ENCODE results near the gene KLHL2. TPM values are rescaled to one million over a fixed set of nuclear protein-coding genes. Genes with fewer than 3 reads are reported as not detected.

KLHL2 gene
- total RNA-seq, 2 donors from 2014 or later: 39.3 to 41.5 TPM

DNA sequence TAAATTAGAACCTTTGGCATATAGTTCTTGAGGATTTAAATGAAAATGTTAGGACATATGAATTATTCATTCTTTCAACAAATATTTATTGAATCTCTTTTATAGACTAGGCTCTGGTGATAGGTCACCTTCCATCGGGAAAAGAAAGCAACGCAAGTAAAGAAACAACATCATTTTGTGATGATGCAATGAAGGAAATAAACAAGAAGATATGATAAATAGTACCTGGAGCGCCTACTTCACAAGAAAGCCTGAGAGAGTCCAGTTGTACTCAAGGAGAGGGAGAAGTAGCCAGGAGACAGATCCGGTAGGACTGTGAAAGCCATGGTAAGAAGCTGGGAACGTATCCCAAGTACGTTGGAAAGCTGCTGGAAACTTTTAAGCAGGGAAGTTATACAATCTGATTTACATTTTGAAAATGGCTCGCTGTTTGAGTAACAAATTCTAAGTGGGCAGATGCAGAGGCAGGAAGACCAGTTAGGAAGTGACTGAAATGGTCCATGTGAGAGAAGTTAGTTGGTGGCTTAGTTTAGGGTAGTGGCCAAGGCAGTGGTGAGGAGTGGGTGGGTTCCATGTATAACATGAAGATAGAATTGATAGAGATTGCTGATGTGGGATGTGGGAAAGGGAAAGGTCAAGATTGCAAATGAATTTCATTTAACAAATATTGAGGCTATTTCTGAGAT is 153.8 kb downstream of the KLHL2 start:
- H3K4me3 Mint-ChIP-seq: no peak overlapping the region
- H3K4me1 Mint-ChIP-seq (ENCODE audit: low read depth): peaks cover 4% of the 10 kb centered on the region
- no peaks in the 10 kb centered on the region for H3K9me3 Mint-ChIP-seq
- H3K27ac Mint-ChIP-seq: no peak overlapping the region
- H3K27me3 Mint-ChIP-seq (ENCODE audit: low read depth): peaks cover 28% of the 10 kb centered on the region
- DNase-seq (no peak), ATAC-seq (replicated peaks in 1 of 2) (no peak)
- no peaks in the 10 kb centered on the region for H3K36me3 Mint-ChIP-seq (ENCODE audit: insufficient read depth in 2 of 2)

DNA sequence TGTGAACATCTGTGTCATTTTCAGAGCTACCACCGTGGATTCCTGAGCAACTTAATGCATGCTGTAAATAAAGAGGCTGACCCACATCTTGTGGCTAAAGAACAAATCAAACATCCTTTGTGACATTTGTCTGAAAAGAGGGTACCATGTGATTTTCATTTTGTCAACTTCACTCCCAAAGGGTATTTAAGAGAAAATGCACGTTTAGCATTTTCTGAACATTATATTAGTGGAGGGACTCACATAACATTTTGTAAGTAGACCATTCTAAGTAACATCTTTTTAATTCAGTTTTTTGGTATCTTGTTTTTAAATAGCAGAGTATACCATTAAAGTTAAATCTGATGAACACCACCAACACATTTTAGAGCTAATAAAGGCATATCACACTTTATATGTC is 154.4 kb downstream of the KLHL2 start:
- DNase-seq (no peak), ATAC-seq (replicated peaks in 1 of 2) (no peak)
- no peak overlapping the region for H3K4me3 Mint-ChIP-seq
- no peak overlapping the region for H3K27ac Mint-ChIP-seq
- no peaks in the 10 kb centered on the region for H3K9me3 Mint-ChIP-seq
- peaks cover 4% of the 10 kb centered on the region for H3K4me1 Mint-ChIP-seq (ENCODE audit: low read depth)
- H3K36me3 Mint-ChIP-seq (ENCODE audit: insufficient read depth in 2 of 2): no peaks in the 10 kb centered on the region
- peaks cover 28% of the 10 kb centered on the region for H3K27me3 Mint-ChIP-seq (ENCODE audit: low read depth)

DNA sequence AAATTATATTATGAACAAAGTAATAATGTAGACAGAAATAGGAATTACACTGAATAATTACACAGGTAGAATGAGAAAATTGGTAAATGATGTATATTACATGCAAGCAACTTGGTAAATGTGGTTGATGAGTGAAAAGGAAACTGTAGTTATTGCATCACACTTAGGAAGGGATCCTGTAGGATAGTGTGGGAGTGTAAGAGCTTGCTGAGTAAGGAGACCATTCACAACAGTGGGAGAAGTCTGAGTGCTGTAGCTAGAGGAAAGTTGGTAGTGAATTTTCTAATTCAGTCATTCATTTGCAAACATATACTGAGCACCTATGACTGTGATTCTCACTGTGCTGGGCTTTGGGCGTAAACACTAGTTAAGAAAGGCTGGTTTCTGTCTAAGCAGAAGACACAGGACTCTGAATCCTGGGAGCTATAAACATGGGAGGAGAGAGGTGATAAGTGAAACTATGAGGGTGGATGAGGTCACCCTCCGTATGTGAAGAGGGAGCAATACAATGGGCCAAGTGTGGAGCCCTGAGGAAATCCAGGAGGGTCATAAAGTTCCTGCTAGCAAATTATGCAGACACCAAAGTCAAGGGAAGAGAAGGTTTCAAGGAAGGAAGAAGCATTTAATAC is 157.2 kb downstream of the KLHL2 start:
- Mint-ChIP-seq H3K4me3 (no peak overlapping the region), H3K27me3 (ENCODE audit: low read depth) (peaks cover 18% of the 10 kb centered on the region), H3K36me3 (ENCODE audit: insufficient read depth in 2 of 2) (no peaks in the 10 kb centered on the region), H3K9me3 (no peaks in the 10 kb centered on the region), H3K4me1 (ENCODE audit: low read depth) (peaks cover 4% of the 10 kb centered on the region), H3K27ac (no peak overlapping the region)
- no peak for DNase-seq
- ATAC-seq (replicated peaks in 1 of 2): peak; percentile 34 to 58

DNA sequence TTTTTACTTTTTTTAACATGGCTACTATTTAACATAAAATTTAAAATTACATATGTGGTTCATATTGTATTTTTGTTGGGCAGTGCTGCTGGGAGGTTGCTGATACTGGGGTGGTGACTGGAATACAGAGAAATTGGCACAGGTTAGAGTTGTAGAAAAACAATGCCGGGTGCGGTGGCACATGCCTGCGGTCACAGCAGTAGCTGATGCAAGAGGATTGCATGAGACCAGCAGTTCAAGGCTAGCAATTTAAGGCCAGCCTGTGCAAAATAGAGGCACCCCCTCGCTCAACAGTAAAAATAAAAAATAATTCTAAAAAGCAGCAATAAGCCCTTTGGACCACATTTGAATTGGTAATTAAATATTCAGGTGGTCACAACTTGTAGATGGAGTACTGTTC is 159.7 kb downstream of the KLHL2 start:
- Mint-ChIP-seq H3K4me3 (no peak overlapping the region), H3K27ac (no peak overlapping the region), H3K4me1 (ENCODE audit: low read depth) (peaks cover 4% of the 10 kb centered on the region), H3K9me3 (no peaks in the 10 kb centered on the region), H3K27me3 (ENCODE audit: low read depth) (peaks cover 6% of the 10 kb centered on the region), H3K36me3 (ENCODE audit: insufficient read depth in 2 of 2) (no peaks in the 10 kb centered on the region)
- DNase-seq: no peak
- no peak for ATAC-seq (replicated peaks in 1 of 2)

DNA sequence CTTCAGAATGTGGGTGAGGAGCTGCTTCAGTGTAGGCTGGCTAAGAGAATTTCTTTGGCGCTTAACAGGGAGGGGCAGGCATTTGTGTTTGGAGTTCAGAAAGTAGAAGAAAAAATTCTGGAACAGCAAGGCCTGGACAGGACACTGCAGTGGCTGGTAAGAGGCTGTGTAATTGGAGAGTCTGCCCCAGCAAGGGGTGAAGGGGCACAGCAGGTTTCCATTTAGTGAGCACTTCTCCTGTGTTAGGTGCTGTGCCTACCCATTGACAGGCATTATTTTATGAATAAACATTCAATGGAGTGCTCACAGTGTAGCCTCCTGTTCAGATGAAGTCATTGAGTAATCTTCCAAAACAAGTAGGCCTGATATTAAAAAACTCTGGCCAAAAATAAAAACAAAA is 160.8 kb downstream of the KLHL2 start:
- Mint-ChIP-seq H3K9me3 (no peaks in the 10 kb centered on the region), H3K36me3 (ENCODE audit: insufficient read depth in 2 of 2) (no peaks in the 10 kb centered on the region), H3K4me1 (ENCODE audit: low read depth) (peaks cover 2% of the 10 kb centered on the region), H3K27me3 (ENCODE audit: low read depth) (peaks cover 2% of the 10 kb centered on the region), H3K27ac (no peak overlapping the region), H3K4me3 (no peak overlapping the region)
- DNase-seq (no peak), ATAC-seq (replicated peaks in 1 of 2) (no peak)

DNA sequence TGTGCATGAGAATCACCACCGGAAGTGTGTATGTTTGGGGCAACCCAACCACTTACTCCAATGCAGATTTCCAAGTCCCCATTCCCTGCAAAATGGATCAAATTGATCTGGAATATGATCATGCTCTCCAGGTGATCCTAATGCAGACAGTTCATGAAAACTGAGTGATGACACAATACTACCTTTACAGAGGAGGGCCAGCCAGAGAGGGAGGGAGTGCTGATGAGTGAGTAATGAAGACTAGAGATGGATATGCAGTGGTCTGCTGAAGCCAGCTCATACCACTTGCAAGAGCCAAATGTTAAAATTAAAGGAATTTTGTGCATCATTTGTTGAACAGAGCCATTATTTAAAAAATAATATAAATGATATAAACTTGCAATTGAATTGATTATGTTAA is 161.2 kb downstream of the KLHL2 start:
- no peak for ATAC-seq (replicated peaks in 1 of 2)

DNA sequence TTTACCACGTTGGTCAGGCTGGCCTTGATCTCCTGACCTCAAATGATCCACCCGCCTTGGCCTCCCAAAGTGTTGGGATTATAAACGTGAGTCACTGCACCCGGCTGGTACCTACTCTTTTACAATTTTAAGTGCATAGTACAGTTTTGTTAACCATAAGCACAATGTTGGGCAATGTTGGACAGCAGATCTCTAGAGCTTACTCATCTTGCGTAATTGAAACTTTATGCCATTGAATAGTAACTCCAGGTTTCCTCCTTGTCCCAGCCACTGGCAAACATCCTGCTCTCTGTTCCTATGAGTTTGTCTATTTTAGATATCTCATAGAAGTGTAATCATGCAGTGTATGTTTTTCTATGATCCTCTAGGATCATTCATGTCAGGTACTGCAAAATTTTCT is 162.2 kb downstream of the KLHL2 start:
- DNase-seq: no peak
- no peak for ATAC-seq (replicated peaks in 1 of 2)
- H3K4me3 Mint-ChIP-seq: no peak overlapping the region
- peaks cover 0 to 4% of the 10 kb centered on the region in 2 donors for H3K36me3 Mint-ChIP-seq (ENCODE audit: insufficient read depth in 2 of 2)
- peaks cover 2% of the 10 kb centered on the region for H3K27me3 Mint-ChIP-seq (ENCODE audit: low read depth)
- peaks cover 0 to 6% of the 10 kb centered on the region in 2 donors for H3K9me3 Mint-ChIP-seq
- H3K4me1 Mint-ChIP-seq (ENCODE audit: low read depth): no peaks in the 10 kb centered on the region
- no peak overlapping the region for H3K27ac Mint-ChIP-seq

More for the DNA sequence above, 161.2 kb downstream of the KLHL2 start:
- Mint-ChIP-seq H3K4me3 (no peak overlapping the region), H3K27ac (no peak overlapping the region), H3K36me3 (ENCODE audit: insufficient read depth in 2 of 2) (no peaks in the 10 kb centered on the region), H3K9me3 (no peaks in the 10 kb centered on the region), H3K27me3 (ENCODE audit: low read depth) (no peaks in the 10 kb centered on the region), H3K4me1 (ENCODE audit: low read depth) (no peaks in the 10 kb centered on the region)
- DNase-seq: no peak

DNA sequence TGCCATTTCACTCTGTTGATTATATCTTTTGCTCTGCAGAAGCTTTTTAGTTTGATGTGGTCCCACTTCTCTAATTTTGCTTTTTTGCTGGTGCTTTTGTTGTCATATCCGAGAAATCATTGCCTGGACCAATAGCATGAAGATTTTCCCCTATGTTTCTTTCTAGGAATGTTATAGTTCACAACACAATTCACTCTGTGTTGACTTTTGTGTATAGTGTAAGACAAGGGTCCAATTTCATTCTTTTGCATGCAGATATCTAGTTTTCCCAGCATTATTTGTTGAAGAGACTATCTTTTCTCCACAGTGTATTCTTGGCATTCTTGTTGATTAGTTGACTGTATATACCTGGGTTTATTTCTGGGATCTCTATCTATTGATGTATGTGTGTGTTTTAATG is 163.2 kb downstream of the KLHL2 start:
- H3K36me3 Mint-ChIP-seq (ENCODE audit: insufficient read depth in 2 of 2): peaks cover 0 to 7% of the 10 kb centered on the region in 2 donors
- no peaks in the 10 kb centered on the region for H3K4me1 Mint-ChIP-seq (ENCODE audit: low read depth)
- ATAC-seq (replicated peaks in 1 of 2) (no peak), DNase-seq (no peak)
- peaks cover 0 to 8% of the 10 kb centered on the region in 2 donors for H3K9me3 Mint-ChIP-seq
- no peak overlapping the region for H3K27ac Mint-ChIP-seq
- H3K4me3 Mint-ChIP-seq: no peak overlapping the region
- H3K27me3 Mint-ChIP-seq (ENCODE audit: low read depth): peaks cover 12% of the 10 kb centered on the region

Other genes starting within 250 kb of the KLHL2 start
- 1 to 10 TPM; 1.2 to 1.8 TPM for gene TRIM61, start 229.9 kb upstream of the KLHL2 start, total RNA-seq
- not detected for gene TRIM60, start 175.6 kb upstream of the KLHL2 start, total RNA-seq
- not detected for gene TRIM75, start 153.7 kb upstream of the KLHL2 start, total RNA-seq
- gene TMEM192, start 94.7 kb upstream of the KLHL2 start, total RNA-seq: 10 to 100 TPM; 10.2 to 14.4 TPM
- gene MSMO1, start 120.1 kb downstream of the KLHL2 start, total RNA-seq: 10 to 100 TPM; 21.0 to 23.7 TPM
- gene CPE, start 171.4 kb downstream of the KLHL2 start, total RNA-seq: not detected

Measured in activated T-cell treated with anti-CD3 and anti-CD28 coated beads, Interleukin-2, amount 50 U/mL, for 72 hours (primary cell).